KMS-11 (cell line): ENCODE measurements around the gene ST13.

ENCODE experiments used
- H2AFZ ChIP-seq: fragments of 200-600 bp; sonication (generic); 2 replicates; pipeline ENCODE4 v1.6.1; 2016; ENCODE audit warnings: antibody characterized with exemption, mixed run types, low read depth
- H3K27ac ChIP-seq: fragments of 200-600 bp; sonication (generic); 2 replicates; pipeline ENCODE4 v1.6.1; 2016; ENCODE audit warnings: mild to moderate bottlenecking, mixed run types
- H3K27me3 ChIP-seq: fragments of 200-600 bp; sonication (generic); 2 replicates; pipeline ENCODE4 v1.6.1; 2017; ENCODE audit warnings: mild to moderate bottlenecking, low read depth, mixed run types, moderate library complexity; ENCODE audit not compliant: insufficient read depth
- H3K36me3 ChIP-seq: fragments of 200-600 bp; sonication (generic); 2 replicates; pipeline ENCODE4 v1.6.1; 2017; ENCODE audit warnings: mild to moderate bottlenecking, mixed run types; ENCODE audit not compliant: insufficient read depth
- H3K4me1 ChIP-seq: fragments of 200-600 bp; sonication (generic); 2 replicates; pipeline ENCODE4 v1.6.1; 2016; ENCODE audit warnings: mild to moderate bottlenecking, low read depth, mixed run types; ENCODE audit not compliant: poor library complexity, severe bottlenecking
- H3K4me2 ChIP-seq: fragments of 200-600 bp; sonication (generic); 2 replicates; pipeline ENCODE4 v1.7.0; 2016; ENCODE audit warnings: mild to moderate bottlenecking, mixed run types
- H3K4me3 ChIP-seq: fragments of 200-600 bp; sonication (generic); IDR thresholded peaks from 2 replicates; pipeline ENCODE4 v1.6.1; 2017; ENCODE audit warnings: low read depth, low read length, mixed read lengths; ENCODE audit not compliant: insufficient read depth
- H3K79me2 ChIP-seq: fragments of 200-600 bp; sonication (generic); 2 replicates; pipeline ENCODE4 v1.6.1; 2016; ENCODE audit warnings: low read depth, mixed run types; ENCODE audit not compliant: insufficient read depth
- H3K9ac ChIP-seq: fragments of 200-600 bp; sonication (generic); 2 replicates; pipeline ENCODE4 v1.6.1; 2016; ENCODE audit warnings: mild to moderate bottlenecking, mixed run types
- H4K20me1 ChIP-seq: fragments of 200-600 bp; sonication (generic); 2 replicates; pipeline ENCODE4 v1.6.1; 2016; ENCODE audit warnings: mild to moderate bottlenecking, mixed run types; ENCODE audit not compliant: insufficient read depth
- CTCF ChIP-seq: fragments of 200-600 bp; sonication (generic); conservative IDR thresholded peaks from 2 replicates; pipeline ENCODE4 v1.6.1; 2017; ENCODE audit warnings: low read depth, mild to moderate bottlenecking, antibody characterized with exemption, low read length, moderate library complexity, mixed read lengths

Gene ST13

GRCh38 chr22:40817737-40818136, 38.7 kb downstream of the ST13 start:
- no peaks in the 10 kb centered on the region for H3K36me3 ChIP-seq
- H3K4me3 ChIP-seq = no peak overlapping the region
- no peaks in the 10 kb centered on the region for H4K20me1 ChIP-seq
- H3K27ac ChIP-seq = peak overlapping the region; percentile 50
- peak overlapping the region; percentile 87 for H3K4me2 ChIP-seq
- H3K79me2 ChIP-seq = peaks cover 44% of the 10 kb centered on the region
- peak overlapping the region; percentile 12; the same call in 1 of the 2 replicates for H2AFZ ChIP-seq
- peak overlapping the region; percentile 69; the same call in 1 of the 2 replicates for H3K9ac ChIP-seq
- TF ChIP-seq CTCF = no peak
- H3K27me3 ChIP-seq = no peaks in the 10 kb centered on the region
- peaks cover 26% of the 10 kb centered on the region for H3K4me1 ChIP-seq

GRCh38 chr22:40813912-40814315, 42.5 kb downstream of the ST13 start:
- no peak overlapping the region for H3K4me3 ChIP-seq
- no peak for TF ChIP-seq CTCF
- H3K27ac ChIP-seq = no peak overlapping the region
- no peaks in the 10 kb centered on the region for H4K20me1 ChIP-seq
- H3K4me1 ChIP-seq = peaks cover 18% of the 10 kb centered on the region
- H2AFZ ChIP-seq = no peak overlapping the region
- H3K4me2 ChIP-seq = no peak overlapping the region
- no peaks in the 10 kb centered on the region for H3K27me3 ChIP-seq
- H3K79me2 ChIP-seq = peaks cover 49% of the 10 kb centered on the region
- no peak overlapping the region for H3K9ac ChIP-seq
- no peaks in the 10 kb centered on the region for H3K36me3 ChIP-seq

GRCh38 chr22:40808018-40808841, 48.2 kb downstream of the ST13 start:
- Histone ChIP-seq H3K4me3 (no peak overlapping the region), H3K4me1 (no peaks in the 10 kb centered on the region), H4K20me1 (no peaks in the 10 kb centered on the region), H3K9ac (no peak overlapping the region), H2AFZ (no peak overlapping the region), H3K27ac (no peak overlapping the region), H3K79me2 (peaks cover 21% of the 10 kb centered on the region; the same call in 1 of the 2 replicates), H3K36me3 (no peaks in the 10 kb centered on the region), H3K4me2 (no peak overlapping the region), H3K27me3 (no peaks in the 10 kb centered on the region)
- no peak for TF ChIP-seq CTCF

- Histone ChIP-seq H3K4me2 (no peak overlapping the region), H3K4me3 (no peak overlapping the region), H4K20me1 (no peaks in the 10 kb centered on the region), H3K4me1 (no peaks in the 10 kb centered on the region), H3K79me2 (peaks cover 21% of the 10 kb centered on the region; the same call in 1 of the 2 replicates), H3K9ac (no peak overlapping the region), H3K27ac (no peak overlapping the region), H3K27me3 (no peaks in the 10 kb centered on the region), H3K36me3 (no peaks in the 10 kb centered on the region), H2AFZ (no peak overlapping the region)
- TF ChIP-seq CTCF = no peak
Observed at GRCh38 chr22:40806711-40807110, 49.7 kb downstream of the ST13 start.
